IPS-11a (cell line): ENCODE data around the gene HS6ST1.

Source experiments
- H3K4me3 ChIP-seq: one replicate; pipeline ENCODE4 v1.5.1; 2013; ENCODE audit warnings: low read depth, low read length, control low read depth

Gene HS6ST1

GRCh38 chr2:128284037-128284441 lies 34.6 kb downstream of the HS6ST1 start:
- no peak overlapping the region for H3K4me3 ChIP-seq

GRCh38 chr2:128282976-128283810 lies 35.5 kb downstream of the HS6ST1 start:
- no peak overlapping the region for H3K4me3 ChIP-seq

GRCh38 chr2:128282246-128282975 lies 36.3 kb downstream of the HS6ST1 start:
- no peak overlapping the region for H3K4me3 ChIP-seq

- no peak overlapping the region for H3K4me3 ChIP-seq
These were observed 36.8 kb downstream of the HS6ST1 start for GRCh38 chr2:128281852-128282245.

- no peak overlapping the region for H3K4me3 ChIP-seq
These were observed 37.8 kb downstream of the HS6ST1 start for GRCh38 chr2:128280901-128281321.

- no peak overlapping the region for H3K4me3 ChIP-seq
These were observed 38.4 kb downstream of the HS6ST1 start for GRCh38 chr2:128280158-128280871.

GRCh38 chr2:128279786-128280157 lies 38.9 kb downstream of the HS6ST1 start:
- H3K4me3 ChIP-seq, result no peak overlapping the region

- no peak overlapping the region for H3K4me3 ChIP-seq
These were observed 39.7 kb downstream of the HS6ST1 start for GRCh38 chr2:128279009-128279408.

GRCh38 chr2:128277961-128278681 lies 40.5 kb downstream of the HS6ST1 start:
- H3K4me3 ChIP-seq, result no peak overlapping the region

GRCh38 chr2:128276878-128277675 lies 41.6 kb downstream of the HS6ST1 start:
- H3K4me3 ChIP-seq, result no peak overlapping the region

GRCh38 chr2:128275498-128276045 lies 43.1 kb downstream of the HS6ST1 start:
- H3K4me3 ChIP-seq, result no peak overlapping the region

GRCh38 chr2:128274218-128274617 lies 44.5 kb downstream of the HS6ST1 start:
- no peak overlapping the region for H3K4me3 ChIP-seq

GRCh38 chr2:128273469-128274081 lies 45.1 kb downstream of the HS6ST1 start:
- no peak overlapping the region for H3K4me3 ChIP-seq

GRCh38 chr2:128272601-128273468 lies 45.8 kb downstream of the HS6ST1 start:
- no peak overlapping the region for H3K4me3 ChIP-seq

GRCh38 chr2:128271911-128272600 lies 46.6 kb downstream of the HS6ST1 start:
- no peak overlapping the region for H3K4me3 ChIP-seq

- no peak overlapping the region for H3K4me3 ChIP-seq
These were observed 47.1 kb downstream of the HS6ST1 start for GRCh38 chr2:128271597-128271910.

- H3K4me3 ChIP-seq, result no peak overlapping the region
These were observed 47.7 kb downstream of the HS6ST1 start for GRCh38 chr2:128270672-128271596.
